Stimulated activated CD8-positive, alpha-beta memory T cell treated with anti-CD3 and anti-CD28 coated beads, Interleukin-15, amount 100 ng/mL, for 1 hour (primary cell): ENCODE measurements around the gene GBGT1.
"Not testable (repeated sequence)": the region's sequence is repeated elsewhere in the genome, so short reads cannot be mapped to it uniquely, and the experiment has no call there.

Experiments used
- DNase-seq: peaks from one replicate; pipeline ENCODE4 v3.0.0-alpha.2; 2020; ENCODE audit warnings: low read depth

Gene GBGT1

DNA sequence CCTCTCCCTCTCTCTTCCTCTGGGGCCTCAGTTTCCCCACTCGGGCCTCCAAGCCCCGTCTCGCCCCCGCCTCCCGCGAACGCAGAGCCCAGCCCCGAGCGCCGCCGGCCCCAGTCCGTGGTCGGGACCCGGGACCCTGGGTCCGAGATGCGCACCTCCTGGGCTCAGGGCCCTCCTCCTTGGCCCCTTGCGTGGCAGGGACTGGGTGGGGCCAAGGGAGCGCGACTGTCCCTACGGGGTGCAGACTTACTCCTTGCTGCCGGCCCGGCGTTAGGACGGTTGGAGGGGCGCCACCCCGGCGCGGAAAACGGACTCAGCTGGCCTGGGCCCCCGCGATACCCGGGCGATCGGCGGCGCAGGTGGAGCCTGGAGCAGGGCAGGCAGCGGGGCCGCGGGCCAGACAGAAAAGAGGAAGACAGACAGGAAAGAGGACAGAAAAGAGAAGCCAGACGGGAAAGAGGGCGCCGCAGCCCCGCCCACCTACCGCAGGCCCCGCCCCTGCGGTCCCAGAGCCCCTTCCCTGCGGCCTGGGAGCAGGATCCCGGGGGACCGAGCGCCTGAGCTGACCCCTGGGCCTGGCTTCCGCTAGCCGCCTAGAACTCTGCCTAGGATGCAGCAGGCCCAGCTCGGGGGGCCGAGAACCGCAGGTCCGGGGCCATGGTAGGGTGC lies at the start of gene GBGT1:
Gene GBGT1 (minus strand): TSS at position 411 of the 669 bp plus-strand sequence. CDS start 1,502 bp downstream, outside the sequence.
- DNase-seq = no peak

DNA sequence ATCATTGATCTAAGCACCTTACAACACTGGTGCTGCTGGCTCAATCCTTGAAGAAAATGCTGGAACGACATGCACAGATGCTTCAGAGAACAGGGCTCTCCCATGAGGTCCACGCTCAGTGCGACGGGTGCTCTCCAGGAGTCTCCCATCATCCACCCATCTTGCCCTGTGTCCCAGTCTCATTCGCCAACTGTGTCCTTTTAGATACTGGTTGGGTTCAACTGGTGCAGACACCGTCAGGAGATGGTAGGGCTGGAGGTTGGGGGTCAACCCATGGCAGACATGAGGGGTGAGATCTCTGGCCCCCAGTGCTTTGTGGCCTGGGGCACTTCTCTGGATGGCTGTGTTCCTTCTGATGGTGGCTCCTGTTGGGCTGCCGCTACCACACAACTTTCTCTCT lies 46.9 kb upstream of the GBGT1 start:
- no peak for DNase-seq

DNA sequence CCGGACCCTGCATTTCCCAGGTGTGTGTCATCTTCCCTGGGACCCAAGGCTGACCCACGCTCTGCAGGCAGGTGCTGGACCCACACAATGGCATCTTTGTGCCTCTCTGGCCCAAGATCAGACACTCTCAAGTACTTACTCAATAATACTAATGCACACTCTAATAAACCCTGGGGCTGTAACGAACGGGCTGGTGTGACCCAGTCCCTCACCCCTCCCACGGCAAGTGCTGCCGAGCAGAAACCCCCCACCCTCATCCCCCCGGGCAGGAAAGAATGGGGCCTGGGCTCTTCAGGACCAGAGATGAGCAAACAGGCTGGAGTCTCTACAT lies 46.5 kb upstream of the GBGT1 start:
- DNase-seq = no peak

DNA sequence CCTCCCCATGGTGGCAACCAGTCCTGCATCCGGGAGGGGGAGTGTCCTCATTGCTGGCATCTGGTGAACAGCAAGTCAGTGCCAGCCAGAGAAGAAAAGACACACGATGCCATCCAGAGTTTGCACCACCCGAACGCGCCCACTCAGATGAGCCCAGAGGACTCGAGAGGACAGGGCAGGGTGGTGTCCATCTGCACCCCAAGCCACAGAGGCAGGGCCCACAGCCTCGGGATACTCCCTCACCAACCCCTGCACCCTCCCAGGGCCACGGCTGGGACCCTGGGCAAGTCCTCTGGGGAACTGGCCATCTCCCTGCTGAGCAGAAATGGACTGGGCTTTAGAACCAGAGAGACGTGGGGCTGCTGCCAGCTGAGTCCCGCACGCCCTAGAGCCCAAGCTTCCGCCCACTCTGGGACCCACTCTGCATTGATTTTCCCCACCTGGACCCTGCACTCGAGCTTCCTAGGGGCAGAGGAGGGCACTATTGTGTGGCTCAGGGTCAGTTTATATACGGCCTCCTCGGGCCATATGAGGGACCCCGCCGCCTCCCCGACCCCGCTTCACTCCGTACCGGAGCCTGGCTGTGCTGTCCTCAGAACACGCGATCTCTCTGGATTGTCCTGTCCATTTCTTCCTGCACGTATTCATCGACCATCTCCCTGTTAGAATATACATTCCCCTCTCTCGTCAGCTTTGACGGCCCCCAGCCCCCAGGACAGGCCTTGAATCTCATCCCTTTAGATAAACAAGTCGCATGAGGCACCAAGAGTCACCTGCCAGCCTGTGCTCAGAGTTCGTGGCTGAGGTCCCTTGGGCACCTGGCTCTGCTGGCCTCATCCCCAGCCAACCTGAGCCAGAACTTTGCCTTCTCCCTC lies 45.9 kb upstream of the GBGT1 start:
- not testable (repeated sequence) for DNase-seq

DNA sequence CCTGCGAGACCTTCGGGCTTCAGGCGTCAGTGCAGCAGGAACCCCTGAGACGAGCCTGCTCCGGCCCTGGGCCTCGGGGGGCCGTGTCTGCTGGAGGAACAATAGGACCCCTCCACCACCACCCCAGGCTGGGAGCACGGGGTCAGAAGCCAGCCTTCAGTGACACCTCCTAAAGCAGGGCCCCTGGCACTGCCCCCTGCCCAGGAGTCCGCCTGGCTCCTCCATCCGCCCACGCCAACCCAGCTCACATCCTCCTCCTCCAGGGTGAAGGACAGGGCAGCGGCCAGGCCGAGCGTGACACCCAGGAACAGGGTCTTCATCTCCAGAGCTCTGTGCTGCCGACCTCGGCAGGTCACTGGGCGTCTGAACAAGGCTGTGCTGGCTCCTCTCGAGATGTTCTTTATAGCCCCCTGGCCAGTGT lies 45.2 kb upstream of the GBGT1 start, which contains the start of gene OBP2B:
Gene OBP2B (minus strand): TSS at position 371 of the 421 bp plus-strand sequence. CDS start 51 bp downstream, at position 320.
- DNase-seq = not testable (repeated sequence)

DNA sequence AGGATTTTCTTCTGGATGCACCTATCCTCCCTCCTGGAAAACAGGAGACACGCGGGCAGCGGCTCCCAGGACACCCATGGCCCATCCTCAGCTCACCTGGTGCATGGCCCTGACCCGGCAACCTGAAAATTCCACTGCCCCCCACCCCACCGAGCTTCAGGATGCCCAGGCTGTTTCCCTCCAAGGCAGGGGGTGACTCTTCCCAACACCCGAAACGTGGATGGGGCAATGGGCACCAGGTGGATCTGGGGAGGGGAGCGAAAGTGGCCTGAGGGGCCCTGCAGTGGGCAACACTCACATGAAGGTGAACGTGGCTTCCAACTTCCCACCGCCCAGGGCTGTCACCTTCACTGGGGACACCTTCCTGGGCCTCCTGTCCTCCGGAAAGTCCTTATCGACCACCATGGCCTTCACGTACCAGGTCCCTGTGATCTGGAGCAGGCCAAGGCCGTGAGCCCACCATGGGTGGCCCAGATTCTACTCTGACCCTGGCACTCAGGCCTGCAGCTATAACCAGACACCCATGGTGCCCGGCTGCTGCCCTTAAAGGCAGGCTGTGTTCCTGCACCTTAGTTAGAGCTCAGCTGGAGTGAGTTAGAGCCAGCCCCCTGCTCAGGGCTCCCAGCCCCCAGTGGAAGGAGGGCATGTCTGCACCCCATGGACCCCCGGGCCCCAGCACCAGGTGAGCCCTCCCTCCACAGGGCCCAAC lies 44.6 kb upstream of the GBGT1 start:
- DNase-seq = not testable (repeated sequence)

DNA sequence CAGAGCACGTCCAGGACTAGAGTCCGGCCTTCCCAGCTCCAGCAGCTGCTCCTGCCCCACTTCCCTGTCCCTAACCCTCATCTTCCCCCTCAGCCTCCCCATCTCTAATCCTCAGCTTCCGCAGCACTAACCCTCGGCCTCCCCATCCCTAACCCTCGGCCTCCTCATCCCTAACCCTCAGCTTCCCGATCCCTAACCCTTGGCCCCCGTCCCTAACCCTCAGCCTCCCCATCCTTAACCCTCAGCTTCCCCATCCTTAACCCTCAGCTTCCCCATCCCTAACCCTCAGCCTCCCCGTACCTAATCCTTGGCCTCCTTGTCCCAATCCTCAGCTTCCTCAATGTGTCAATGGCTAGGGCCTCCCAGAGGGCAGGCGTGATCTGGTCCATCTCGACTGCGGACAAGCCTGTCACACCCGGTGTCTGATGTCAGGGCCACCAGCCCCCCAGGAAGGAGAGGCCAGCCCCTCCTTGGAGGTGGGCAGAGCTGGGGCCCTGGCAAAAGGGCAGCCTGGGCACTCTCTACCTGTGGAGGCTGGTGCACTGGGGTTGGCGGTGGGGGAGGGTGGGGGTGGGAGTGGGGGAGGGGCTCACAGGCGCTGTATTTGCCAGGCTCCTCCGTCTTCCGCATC lies 43.9 kb upstream of the GBGT1 start:
- no peak for DNase-seq

DNA sequence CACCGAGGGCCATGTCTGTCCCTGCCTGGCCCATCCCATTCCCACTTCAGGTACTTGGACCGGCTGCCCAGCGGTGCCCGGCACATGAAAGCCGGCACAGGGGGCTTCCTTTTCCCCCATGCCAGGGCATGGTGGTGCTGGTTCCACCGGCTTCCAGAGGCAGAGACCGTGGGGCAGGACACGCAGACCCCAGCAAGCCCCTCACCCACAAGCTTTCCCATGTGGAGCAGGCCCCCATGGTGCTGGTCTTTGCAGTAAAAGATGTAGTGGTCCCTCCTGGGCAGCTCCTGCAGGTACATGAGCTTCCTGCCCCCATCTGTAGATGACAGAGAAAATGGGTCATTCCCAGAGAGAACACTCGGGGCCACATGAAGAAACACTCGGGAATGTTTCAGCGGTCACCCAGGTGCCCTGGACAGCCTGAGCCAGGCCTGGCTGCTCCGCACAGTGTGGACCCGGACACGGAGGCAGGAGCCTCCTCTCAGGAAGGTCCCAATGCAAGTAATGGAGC lies 43.4 kb upstream of the GBGT1 start:
- no peak for DNase-seq

DNA sequence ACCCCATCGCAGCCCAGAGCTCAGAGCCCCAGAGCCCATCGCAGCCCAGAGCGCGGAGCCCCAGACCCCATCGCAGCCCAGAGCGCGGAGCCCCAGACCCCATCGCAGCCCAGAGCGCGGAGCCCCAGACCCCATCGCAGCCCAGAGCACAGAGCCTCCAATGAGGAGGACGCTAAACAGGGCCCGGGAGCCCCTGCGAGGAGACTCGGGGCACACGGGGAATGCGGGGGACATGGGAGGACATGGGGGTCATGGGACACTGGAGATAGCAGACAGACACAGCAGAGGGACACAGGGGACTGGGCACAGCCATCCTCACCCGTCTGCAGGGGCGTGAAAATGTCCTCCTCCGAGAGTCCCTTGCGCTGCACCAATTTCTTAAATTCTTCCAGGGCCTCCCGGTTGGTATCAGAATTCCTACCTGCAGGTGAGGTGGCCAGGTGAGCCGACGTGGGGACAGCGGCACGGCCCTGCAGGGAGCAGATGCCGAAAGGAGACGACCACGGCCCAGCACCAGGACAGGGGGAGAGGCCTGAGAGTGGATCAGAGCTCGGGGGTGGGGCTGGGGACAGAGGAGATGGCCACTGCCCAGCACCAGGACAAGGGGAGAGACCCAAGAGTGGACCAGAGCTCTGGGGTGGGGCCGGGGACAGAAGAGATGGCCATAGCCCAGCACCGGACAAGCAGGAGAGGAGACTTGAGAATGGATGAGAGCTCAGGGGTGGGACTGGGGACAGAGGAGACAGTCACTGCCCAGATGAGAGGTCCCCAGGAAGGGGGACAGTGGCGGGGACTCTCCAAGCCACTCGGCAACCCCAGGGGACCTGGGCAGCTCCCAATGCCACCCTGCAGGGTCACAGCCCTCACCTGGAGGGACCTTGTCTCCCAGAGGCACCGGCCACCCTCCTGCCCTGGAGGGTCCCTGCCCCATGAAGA lies 42.5 kb upstream of the GBGT1 start:
- no peak for DNase-seq

DNA sequence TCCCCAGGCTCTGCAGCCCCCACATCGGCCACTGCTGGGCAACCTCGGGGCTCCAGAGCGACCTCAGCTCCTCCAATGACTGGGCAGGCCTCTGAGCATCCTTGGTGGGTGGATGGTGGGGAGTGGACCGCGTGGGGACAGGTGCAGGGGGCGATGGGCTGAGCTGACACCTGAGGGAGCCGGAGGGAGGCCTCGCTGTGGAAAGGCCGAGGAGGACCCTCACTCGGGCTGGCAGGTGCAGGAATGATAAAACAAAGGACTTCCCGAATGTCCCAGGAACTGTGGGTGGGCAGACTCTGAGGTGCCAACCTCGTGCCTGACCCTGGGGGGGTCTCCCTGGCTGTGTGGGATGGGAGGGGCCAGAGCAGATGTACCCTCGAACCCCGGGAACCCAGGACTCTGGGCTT lies 41.8 kb upstream of the GBGT1 start:
- DNase-seq = not testable (repeated sequence)

DNA sequence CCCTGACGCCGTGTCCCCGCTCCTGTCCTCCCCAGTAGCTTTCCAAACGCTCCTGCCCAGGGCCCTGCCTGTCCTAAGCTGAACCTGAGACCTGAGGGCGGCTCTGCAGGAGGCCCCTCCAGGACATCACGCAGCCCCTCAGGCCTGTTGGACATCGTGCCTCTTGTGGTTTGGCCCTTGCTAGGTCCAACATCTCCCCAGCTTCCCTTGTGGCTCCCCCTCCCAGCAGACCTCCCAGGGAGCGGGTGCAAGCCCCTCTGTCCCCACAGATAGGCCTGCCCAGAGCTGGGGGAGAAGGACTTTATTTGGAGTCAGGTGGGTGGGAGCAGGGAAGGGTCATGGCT lies 41.3 kb upstream of the GBGT1 start:
- DNase-seq = no peak

DNA sequence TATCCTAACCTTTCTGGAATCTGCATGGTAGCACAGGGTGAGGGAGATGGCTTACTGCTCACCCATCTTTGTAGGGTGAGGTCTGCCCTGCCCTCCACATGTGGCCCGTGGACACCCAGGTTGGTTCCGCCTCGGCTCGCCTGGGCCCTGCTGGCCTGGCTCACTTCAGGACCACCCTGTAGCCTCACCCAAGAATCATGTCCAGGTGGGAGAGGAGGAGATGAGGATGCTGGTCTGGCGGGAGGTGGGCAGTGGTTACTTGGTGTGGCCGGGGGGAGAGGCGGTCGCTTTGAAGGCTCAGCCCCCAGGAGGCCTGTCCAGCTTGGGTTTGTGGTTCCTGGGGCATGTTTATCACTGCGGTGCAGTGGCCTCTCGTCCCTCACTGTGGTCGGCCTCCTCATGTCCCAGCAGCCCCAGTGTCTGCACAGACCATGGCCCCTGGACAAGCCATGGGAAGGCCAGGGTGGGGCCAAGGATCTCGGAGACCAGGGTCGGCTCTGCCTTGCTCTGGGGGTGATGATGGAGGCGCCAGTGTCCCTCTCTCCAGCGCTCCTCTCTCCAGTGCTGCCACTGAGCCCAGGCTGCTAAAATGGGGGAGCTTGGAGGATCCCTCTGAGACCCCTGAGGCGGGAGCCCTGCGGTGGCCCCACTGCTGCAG lies 40.8 kb upstream of the GBGT1 start:
- no peak for DNase-seq

DNA sequence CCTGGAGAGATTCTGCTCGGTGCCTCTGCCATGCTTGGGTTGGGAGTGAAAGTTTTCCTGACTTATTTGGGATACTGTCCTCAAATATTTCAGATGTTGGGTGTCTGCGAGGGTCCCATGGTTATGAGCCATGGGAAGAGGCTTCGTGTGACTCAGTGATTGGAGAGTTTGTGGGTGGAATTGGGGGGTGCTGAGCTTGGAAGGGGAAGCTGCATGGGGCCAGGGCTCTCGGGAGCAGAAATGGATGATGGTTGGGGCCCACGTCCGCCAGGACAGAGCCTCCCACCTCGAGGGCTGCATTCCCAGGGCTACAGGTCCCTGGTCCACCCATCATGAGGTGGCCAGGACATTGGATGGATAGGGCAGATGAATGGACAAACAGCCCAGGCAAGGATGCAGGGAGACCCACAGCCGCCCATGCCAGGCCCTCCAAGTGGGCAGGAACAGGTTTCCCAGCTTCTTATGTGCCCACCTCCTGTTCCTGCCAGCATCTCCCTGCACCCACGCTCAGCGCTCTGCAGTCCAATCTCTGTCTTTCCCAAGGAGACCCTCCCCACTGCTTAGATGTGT lies 39.9 kb upstream of the GBGT1 start:
- DNase-seq = no peak

DNA sequence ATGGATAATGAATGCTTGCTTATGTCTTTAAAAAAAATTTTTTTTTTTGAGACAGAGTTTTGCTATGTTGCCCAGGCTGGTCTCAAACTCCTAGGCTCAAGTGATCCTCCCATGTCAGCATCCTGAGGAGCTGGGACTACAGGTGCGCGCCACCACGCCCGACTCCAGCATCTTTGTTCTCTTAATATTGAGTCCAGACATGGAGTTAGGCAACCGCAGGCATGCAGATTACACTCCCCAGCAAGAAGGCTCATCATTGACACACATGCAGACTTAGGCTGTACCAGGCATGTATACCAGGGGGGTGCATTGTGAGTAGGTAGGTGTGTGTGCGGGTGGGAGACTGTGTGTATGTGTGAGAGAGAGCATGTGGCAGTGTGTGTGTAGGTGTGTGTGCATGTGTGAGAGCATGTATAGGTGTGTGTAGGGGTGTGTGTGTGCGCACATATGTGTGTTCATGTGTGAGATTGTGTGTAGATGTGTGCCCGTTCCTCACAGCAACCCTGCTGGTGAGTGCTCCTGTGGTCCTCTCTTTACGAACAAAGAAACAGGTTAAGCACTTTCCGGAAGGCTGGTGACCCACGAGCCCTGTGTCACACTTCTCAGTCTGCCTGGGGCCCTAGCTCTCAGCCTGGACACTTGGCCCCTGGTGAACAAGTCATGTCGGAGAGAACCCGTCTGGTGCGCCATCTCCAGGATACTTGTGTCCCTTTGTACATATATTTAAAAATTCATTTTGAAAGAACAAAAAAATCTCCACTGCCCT lies 39.2 kb upstream of the GBGT1 start:
- no peak for DNase-seq

DNA sequence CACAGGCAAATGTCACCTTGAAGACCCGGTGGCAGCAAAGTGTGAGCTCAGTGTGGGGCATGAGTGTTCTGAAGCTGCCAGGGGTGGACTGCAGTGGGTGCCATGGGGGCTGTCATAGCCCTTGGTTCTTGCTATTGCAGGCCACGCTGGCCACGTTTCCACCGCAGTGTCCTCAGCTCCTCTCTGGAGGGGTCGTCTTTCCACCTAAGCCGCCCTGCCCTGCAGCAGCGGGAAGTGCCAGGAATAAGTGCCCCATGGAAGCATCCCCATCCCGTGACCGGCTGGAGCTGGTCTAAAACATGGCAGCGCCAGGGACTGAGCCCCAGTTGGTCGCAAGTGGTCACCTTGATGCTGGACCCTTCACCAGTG lies 38.4 kb upstream of the GBGT1 start:
- DNase-seq = no peak

DNA sequence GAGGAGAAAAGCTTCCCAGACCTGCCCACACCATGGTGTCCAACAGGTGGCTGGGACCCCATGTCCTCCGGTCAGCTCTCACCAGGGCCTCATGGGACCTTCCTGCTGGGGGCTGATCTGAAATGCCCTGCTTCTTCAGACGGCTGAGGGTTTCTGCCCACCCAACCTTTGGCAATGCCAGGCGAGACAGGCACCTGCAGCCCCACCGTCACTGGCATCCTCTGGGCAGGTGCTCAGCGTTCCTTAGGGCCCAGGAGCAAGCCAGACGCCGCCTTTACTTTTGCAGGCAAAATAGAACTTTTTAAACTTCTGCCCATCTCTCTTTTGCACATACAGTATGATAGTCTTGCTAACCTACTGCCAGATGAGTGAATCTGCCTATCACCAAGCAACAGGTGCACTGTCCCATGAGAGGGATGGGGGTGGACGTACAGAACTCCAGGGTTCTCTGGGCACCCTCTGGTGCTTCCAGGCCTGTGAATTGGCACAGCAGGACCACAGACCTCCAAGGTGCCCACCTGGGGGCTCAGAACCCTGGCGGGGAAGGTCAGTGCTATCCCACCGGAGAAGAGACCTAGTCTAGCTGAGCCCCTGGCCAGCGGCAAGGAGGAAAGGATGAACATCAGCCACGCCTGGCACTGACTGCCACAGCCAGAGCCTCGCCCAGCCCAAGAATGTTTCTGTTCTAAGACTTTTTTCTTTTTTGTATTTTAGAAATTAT lies 37.9 kb upstream of the GBGT1 start:
- DNase-seq = no peak

DNA sequence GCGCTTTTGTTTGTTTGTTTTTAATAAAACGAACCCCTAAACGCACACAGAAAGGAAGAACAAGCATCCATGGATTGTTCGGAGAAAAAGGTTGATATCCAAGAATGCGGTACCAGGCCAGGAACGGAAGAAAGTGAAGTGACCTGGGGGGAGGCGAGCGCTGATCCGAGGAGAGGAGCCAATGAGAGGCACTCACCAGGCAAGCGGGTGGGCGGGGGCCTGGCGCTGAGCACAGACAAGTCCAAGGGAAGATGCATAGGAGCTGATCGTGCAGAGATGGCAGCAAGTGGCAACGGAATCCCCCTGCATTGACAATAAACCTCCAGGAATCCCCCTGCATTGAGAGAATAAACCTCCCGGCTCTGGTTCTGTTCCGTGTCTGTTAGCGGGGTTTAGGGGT lies 36.9 kb upstream of the GBGT1 start:
- DNase-seq = no peak

DNA sequence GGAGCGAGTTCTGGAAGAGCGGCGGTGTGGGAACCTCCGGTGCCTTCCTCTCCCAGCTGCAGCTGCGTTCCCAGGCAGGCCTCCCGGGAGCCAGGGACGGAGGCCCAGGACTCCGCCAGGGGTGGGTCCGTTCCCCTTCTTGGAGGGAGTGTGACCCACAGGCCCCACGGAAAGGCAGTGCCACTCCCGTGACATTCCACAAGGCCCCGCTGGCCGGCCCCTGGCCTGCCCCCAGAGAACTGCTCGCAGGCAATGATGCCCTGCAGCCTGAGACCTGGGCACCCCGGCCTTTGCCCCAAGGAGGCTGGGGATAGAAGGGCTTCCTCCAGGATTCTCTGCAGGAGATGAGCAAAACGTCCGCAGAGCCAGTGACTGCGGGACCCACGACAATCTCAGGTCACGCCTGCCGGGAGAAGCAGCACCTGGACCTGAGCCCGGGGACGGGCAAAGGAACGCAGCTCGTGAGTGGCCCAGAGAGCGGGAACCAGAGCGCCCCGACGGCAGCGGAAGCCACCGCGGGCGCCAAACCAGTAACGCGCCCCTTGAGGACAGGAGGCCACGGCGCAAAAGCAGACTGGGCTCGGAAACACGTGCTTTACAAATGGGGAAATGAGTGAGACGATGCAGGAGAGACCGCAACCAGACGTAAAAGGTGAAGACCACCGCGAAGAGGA lies 36.1 kb upstream of the GBGT1 start:
- DNase-seq = peak; percentile 2
